HepG2 (cell line): Measurements from ENCODE around the gene STAG3. TPM values are rescaled to one million over a fixed set of nuclear protein-coding genes. Genes with fewer than 3 reads are reported as not detected.
"Not testable (repeated sequence)": the region's sequence is repeated elsewhere in the genome, so short reads cannot be mapped to it uniquely, and the experiment has no call there.

ENCODE experiments used
- ATAC-seq: fragments of 200-7000 bp; cut with Tn5 transposase; 3 replicates; pipeline ENCODE4 v1.9.1; 2020; ENCODE audit warnings: mild to moderate bottlenecking, moderate library complexity
- BruUV-seq: library from RNA; stranded (reverse); fragments of 400-500 nt; replicated peaks from 2 replicates; lab custom pipeline; 2021; lab: Mats Ljungman, UMichigan
- CTCF ChIA-PET: fragments of 300-600 bp; formaldehyde crosslinking; extraction: SDS; loops from one replicate; lab custom pipeline; 2021; ENCODE audit warnings: low total read pairs, inconsistent platforms, low intra/inter-chr PET ratio; lab: Yijun Ruan, JAX
- POLR2A ChIA-PET: fragments of 350-600 bp; sonication (Branson Sonifier 250); formaldehyde crosslinking; loops from one replicate; lab custom pipeline; 2020; ENCODE audit warnings: antibody characterized with exemption, inconsistent platforms; lab: Yijun Ruan, JAX
- DNase-seq: peaks from one replicate; pipeline ENCODE4 v3.0.0-alpha.2; 2015; ENCODE audit warnings: low spot score
- FAIRE-seq: peaks from 3 replicates; lab custom pipeline; 2011; peaks lifted over from hg19 to GRCh38; lab: Jason Lieb, UNC
- H2AFZ ChIP-seq: one replicate; pipeline ENCODE4 v1.6.1; 2011; ENCODE audit warnings: low read length, inconsistent platforms
- H3K27ac ChIP-seq: fragments of 300-600 bp; 3 replicates; pipeline ENCODE4 v1.8.0; 2011; ENCODE audit warnings: mixed run types, mild to moderate bottlenecking, mixed read lengths, low read length, inconsistent platforms; ENCODE audit not compliant: insufficient read depth; ENCODE audit errors: extremely low read length
- H3K27me3 ChIP-seq, 2 experiments: fragments of 200-600 bp in 1 of 2; 2 replicates in 1 of 2; 3 replicates in 1 of 2; pipeline versions ENCODE4 v1.6.0 to v1.8.0; 2011; ENCODE audit warnings: low read length in 2 of 2, mild to moderate bottlenecking in 2 of 2, moderate library complexity in 2 of 2, inconsistent platforms in 1 of 2; ENCODE audit not compliant: insufficient read depth in 2 of 2, control insufficient read depth in 1 of 2
- H3K36me3 ChIP-seq, 2 experiments: fragments of 200-600 bp in 1 of 2; replicated peaks in 1 of 2; 2 replicates in 1 of 2; 3 replicates in 1 of 2; pipeline versions ENCODE4 v1.5.1 to v1.8.0; 2011; ENCODE audit warnings: low read length in 2 of 2, inconsistent platforms in 1 of 2; ENCODE audit not compliant: insufficient read depth in 2 of 2, control insufficient read depth in 1 of 2
- H3K4me1 ChIP-seq: 2 replicates; pipeline ENCODE4 v1.5.1; 2012; ENCODE audit warnings: low read length, inconsistent platforms; ENCODE audit not compliant: insufficient read depth
- H3K4me2 ChIP-seq: 2 replicates; pipeline ENCODE4 v1.6.0; 2011; ENCODE audit warnings: low read depth, low read length, inconsistent platforms
- H3K4me3 ChIP-seq, 3 experiments: fragments of 200-600 bp in 1 of 3; sonication (generic), shearing (Covaris generic) in 1 of 3; replicated peaks in 1 of 3; 2 replicates each; pipeline ENCODE4 v1.5.1; 2011 to 2016; ENCODE audit warnings: low read length in 3 of 3, inconsistent platforms in 2 of 3, low read depth in 2 of 3, mild to moderate bottlenecking in 2 of 3, control low read depth in 1 of 3, mixed read lengths in 1 of 3; ENCODE audit not compliant: insufficient read depth in 1 of 3
- H3K79me2 ChIP-seq: one replicate; pipeline ENCODE4 v1.6.1; 2011; ENCODE audit warnings: low read length, inconsistent platforms; ENCODE audit not compliant: insufficient read depth
- H3K9ac ChIP-seq: 2 replicates; pipeline ENCODE4 v1.6.0; 2011; ENCODE audit warnings: mild to moderate bottlenecking, low read depth, low read length, inconsistent platforms; ENCODE audit not compliant: insufficient read depth
- H3K9me3 ChIP-seq: 2 replicates; pipeline ENCODE4 v1.5.1; 2012; ENCODE audit warnings: mild to moderate bottlenecking, low read length
- H4K20me1 ChIP-seq: 2 replicates; pipeline ENCODE4 v1.6.0; 2011; ENCODE audit warnings: inconsistent platforms, mild to moderate bottlenecking, low read length, moderate library complexity; ENCODE audit not compliant: insufficient read depth
- ATM ChIP-seq: fragments of 450-650 bp; IDR thresholded peaks from 2 replicates; pipeline ENCODE4 v1.7.1; 2017; ENCODE audit warnings: mild to moderate bottlenecking, borderline replicate concordance
- CEBPG ChIP-seq: IDR thresholded peaks from 2 replicates; pipeline ENCODE4 v1.6.1; 2016
- ZMYM3 ChIP-seq: sonication (generic); formaldehyde crosslinking; IDR thresholded peaks from 2 replicates; pipeline ENCODE4 v1.5.1; 2020; ENCODE audit warnings: mild to moderate bottlenecking, missing genetic modification reagents
- ZNF121 ChIP-seq: sonication (generic); formaldehyde crosslinking; IDR thresholded peaks from 2 replicates; pipeline ENCODE4 v1.5.0; 2020; ENCODE audit warnings: mild to moderate bottlenecking, missing genetic modification reagents
- ZNF460 ChIP-seq: sonication (generic); formaldehyde crosslinking; IDR thresholded peaks from 2 replicates; pipeline ENCODE4 v1.5.1; 2020; ENCODE audit warnings: missing genetic modification reagents, mild to moderate bottlenecking, borderline replicate concordance
- WGBS: methylation state at CpG from one replicate; pipeline ENCODE4 v1.1.6; 2017; ENCODE audit warnings: low lambda C conversion rate; 5-methylcytosine and 5-hydroxymethylcytosine counted together
- in situ Hi-C: cut with HindIII; loops from 2 replicates; pipeline ENCODE4 v1.10.0; 2017; ENCODE audit warnings: low pct_unique_long_range_greater_than_20kb; ENCODE audit not compliant: extremely low pct_ligation_motif_present
- intact Hi-C: fragments of 100-400 bp; cut with micrococcal nuclease; formaldehyde crosslinking; loops from one replicate; pipeline ENCODE4 v1.10.0; 2022; ENCODE audit not compliant: unreplicated experiment
- polyA plus RNA-seq, 8 experiments: library from polyadenylated mRNA; depleted of rRNA in 3 of 8; stranded (reverse) in 7 of 8; unstranded in 1 of 8; fragments of >200 nt; fragmentation: Illumina TruSeq in 4 of 8; extraction: Trizol in 4 of 8; gene quantifications; 2 replicates each; pipeline versions ENCODE4 v1.2.1 to v1.2.3, GENCODE V29; 2011 to 2016; ENCODE audit warnings: low read depth in 4 of 8, missing spikeins in 1 of 8, mixed read lengths in 1 of 8; ENCODE audit not compliant: insufficient read depth in 1 of 8
- total RNA-seq, 5 experiments: library from RNA; depleted of rRNA; stranded (reverse); fragments of >200 nt; fragmentation: Illumina TruSeq; extraction: Trizol; gene quantifications; 2 replicates each; pipeline ENCODE4 v1.2.3, GENCODE V29; 2016; ENCODE audit warnings: low read depth in 1 of 5

STAG3 gene
- total and polyA plus RNA-seq, 2 of the 13 experiments (the other 11 are each of a cell fraction or from before 2014, with no cell fraction given): 0.09 to 0.33 TPM

DNA sequence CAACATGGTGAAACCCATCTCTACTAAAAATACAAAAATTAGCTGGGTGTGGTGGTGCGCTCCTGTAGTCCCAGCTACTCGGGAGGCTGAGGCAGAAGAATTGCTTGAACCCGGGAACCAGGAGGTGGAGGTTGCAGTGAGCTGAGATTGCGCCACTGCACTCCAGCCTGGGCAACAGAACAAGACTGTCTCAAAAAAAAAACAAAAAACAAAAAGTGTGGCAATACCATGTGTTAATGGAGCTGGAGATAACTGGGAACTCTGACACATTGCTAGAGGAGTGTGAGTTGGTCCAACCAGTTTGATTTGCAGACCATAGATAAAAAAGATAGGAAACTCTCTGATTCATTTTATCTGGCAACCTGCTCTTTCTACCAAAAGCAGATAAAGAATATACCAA is 31.4 kb upstream of the STAG3 start:
- intact Hi-C loops, H3K4me2 ChIP-seq, DNase-seq, FAIRE-seq, H3K9me3 ChIP-seq, CTCF ChIA-PET, in situ Hi-C loops, H3K36me3 ChIP-seq, ATAC-seq, H3K27ac ChIP-seq, H2AFZ ChIP-seq, H4K20me1 ChIP-seq, H3K9ac ChIP-seq, H3K4me3 ChIP-seq, BruUV-seq, H3K27me3 ChIP-seq: not testable (repeated sequence)
- TF ChIP-seq ZMYM3: peak; percentile 38; the same call in 1 of the 2 replicates
- TF ChIP-seq CEBPG (CRISPR knock-in tag): peak; percentile 35; the same call in 1 of the 2 replicates
- TF ChIP-seq ZNF460: peak; percentile 75; the same call in 1 of the 2 replicates
- peaks cover 13% of the 10 kb centered on the region for H3K79me2 ChIP-seq
- WGBS: 46% methylated on average over 4 of the region's 4 CpGs
- H3K4me1 ChIP-seq: peaks cover 35% of the 10 kb centered on the region
- POLR2A ChIA-PET: interaction anchor here (0.7 to 1.0 kb wide), 2 partner anchors 11 to 71 kb away, joined by 3 read pairs; no protein-coding TSS in a partner anchor

GRCh38 chr7:100147278-100147677 is 30.4 kb upstream of the STAG3 start:
- WGBS: 88% methylated on average over 2 of the region's 2 CpGs
- ATAC-seq: no peak
- Histone ChIP-seq H3K4me1 (peaks cover 41% of the 10 kb centered on the region), H3K9ac (no peak overlapping the region), H3K4me3 (no peak overlapping the region), H3K79me2 (peaks cover 13% of the 10 kb centered on the region), H4K20me1 (no peaks in the 10 kb centered on the region), H3K9me3 (no peaks in the 10 kb centered on the region)
- no TSS peak for BruUV-seq
- intact Hi-C loops: no loop called here
- TF ChIP-seq ZNF121 (CRISPR knock-in tag) (peak; percentile 60; the same call in 1 of the 2 replicates), ATM (no peak)
- TF ChIP-seq, all 625 proteins: peak for 1
- Histone ChIP-seq H2AFZ (no peak overlapping the region), H3K4me2 (no peak overlapping the region), H3K27me3 (no peaks in the 10 kb centered on the region), H3K27ac (no peak overlapping the region), H3K36me3 (no peaks in the 10 kb centered on the region)
- ChIA-PET CTCF (no interaction called here), POLR2A (interaction anchor here (1.0 kb wide), 1 partner anchor 11 kb away, joined by 3 read pairs; no protein-coding TSS in a partner anchor)
- no peak for FAIRE-seq
- DNase-seq: no peak
- in situ Hi-C loops: no loop called here
